HG03097 (cell line): ENCODE results near the gene P2RX2.
A peak's percentile ranks its signal among the peaks of the same experiment; 100 is the strongest.
"Not testable (repeated sequence)": the region's sequence is repeated elsewhere in the genome, so short reads cannot be mapped to it uniquely, and the experiment has no call there.

Experiments used
- ATAC-seq: cut with Tn5 transposase; IDR thresholded peaks from one replicate; pipeline ENCODE4 v1.9.1; 2021; ENCODE audit not compliant: unreplicated experiment, low FRiP score

P2RX2 gene

GRCh38 chr12:132582582-132583410 is 35.8 kb upstream of the P2RX2 start:
- no peak for ATAC-seq

DNA sequence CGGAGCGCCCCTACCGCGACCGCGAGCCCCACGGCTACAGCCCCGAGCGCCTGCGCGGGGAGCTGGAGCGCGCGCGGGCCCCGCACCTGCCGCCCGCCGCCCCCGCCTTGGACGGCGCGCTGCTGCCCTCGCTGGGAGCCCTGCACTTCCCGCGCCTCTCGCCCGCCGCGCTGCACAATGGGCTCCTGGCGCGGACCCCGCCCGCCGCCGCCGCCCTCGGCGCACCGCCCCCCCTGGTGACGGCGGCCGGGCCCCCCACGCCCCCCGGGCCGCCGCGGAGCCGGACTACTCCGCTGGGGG is 35.2 kb upstream of the P2RX2 start:
- ATAC-seq, result no peak

DNA sequence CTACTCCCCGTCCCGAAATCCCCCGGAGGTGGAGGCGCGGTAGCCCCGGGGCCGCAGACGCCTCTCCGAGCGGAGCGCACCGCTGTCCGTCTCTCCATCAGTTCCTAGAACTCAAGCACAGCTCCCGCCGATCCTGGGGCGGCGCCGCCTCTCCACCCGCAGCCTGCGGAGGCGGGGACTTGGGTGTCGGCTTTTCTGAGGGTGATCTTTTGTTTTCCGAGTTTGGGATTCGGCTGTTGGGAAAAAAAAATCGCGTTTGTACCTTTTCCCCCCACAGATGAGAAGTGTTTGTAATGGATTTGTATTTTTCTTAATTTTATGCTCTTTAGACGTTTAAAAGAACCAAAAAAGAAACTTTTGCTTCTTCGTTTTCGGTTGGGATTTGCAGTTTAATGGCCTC is 34.8 kb upstream of the P2RX2 start:
- no peak for ATAC-seq

- no peak for ATAC-seq
Observed at GRCh38 chr12:132584429-132584828, 34.1 kb upstream of the P2RX2 start.

DNA sequence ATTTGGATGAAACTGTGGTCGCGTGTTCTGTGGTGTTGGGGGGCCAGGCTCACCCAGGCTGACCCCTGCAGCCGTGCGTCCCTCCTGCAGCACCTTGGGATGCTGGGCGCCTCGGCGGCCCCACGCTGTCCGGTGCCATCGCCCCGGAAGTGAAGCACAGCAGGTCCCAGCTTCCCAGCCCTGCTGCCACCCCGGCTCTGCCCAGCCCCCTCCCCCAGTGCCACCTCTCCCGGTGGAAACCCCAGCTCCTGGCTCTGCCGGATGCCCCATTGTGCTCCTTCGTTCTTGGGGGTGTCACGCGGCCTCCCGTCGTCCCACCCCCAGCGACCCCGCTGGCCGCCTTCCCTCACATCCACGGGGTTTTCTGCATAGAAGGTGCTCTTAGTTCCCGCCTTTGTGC is 33.4 kb upstream of the P2RX2 start:
- no peak for ATAC-seq

GRCh38 chr12:132586929-132587328 is 31.6 kb upstream of the P2RX2 start:
- no peak for ATAC-seq

DNA sequence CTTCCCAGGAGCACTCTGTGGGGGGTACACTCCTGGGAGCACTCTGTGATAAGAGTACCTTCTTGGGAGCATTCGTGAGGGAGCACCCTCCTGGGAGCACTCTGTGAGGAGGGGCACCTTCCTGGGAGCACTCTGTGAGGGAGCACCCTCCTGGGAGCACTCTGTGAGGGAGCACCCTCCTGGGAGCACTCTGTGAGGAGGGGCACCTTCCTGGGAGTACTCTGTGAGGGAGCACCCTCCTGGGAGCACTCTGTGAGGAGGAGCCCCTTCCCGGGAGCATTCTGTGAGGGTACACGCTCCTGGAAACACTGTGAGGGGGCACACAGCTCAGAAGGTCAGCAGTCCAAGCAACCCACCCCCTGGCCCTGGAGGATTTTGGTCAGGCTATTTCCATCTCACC is 30.8 kb upstream of the P2RX2 start:
- no peak for ATAC-seq

- ATAC-seq, result no peak
Observed at GRCh38 chr12:132588319-132588718, 30.3 kb upstream of the P2RX2 start.

- ATAC-seq, result no peak
Observed at GRCh38 chr12:132588821-132589669, 29.5 kb upstream of the P2RX2 start.

GRCh38 chr12:132591107-132591935 is 27.3 kb upstream of the P2RX2 start:
- no peak for ATAC-seq

DNA sequence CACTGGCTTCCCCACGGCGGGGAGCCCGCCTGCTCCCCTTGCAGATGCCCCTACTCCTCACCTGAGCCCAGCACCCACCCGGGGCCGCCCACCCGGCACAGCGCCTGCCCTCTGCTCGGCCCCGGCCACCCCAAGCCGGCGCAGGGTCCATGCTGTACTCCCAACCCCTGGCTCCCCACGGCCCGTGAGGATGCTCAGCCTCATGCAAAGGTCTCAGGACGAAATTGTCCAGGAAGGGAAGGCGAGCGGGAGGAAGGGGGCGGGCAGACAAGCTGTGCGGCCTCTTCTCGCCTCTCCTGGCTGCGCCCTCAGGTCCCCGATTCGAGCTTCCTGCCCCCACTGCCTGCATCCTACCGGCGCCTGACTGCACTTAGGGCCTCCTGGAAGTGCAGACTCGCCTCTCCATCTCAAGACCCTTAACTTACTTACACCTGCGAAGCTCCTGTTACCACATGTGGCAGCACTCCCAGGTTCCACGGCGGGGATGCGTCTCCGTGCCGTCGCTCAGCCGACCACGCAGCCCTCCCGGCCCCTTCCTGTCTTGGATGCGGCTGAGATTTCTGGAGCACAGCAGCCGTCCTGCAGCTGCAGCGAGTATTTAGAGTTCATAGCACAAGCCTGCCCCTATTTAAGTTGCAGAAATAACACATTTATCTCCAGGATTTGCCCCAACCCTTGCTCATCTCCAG is 26.1 kb upstream of the P2RX2 start:
- no peak for ATAC-seq

DNA sequence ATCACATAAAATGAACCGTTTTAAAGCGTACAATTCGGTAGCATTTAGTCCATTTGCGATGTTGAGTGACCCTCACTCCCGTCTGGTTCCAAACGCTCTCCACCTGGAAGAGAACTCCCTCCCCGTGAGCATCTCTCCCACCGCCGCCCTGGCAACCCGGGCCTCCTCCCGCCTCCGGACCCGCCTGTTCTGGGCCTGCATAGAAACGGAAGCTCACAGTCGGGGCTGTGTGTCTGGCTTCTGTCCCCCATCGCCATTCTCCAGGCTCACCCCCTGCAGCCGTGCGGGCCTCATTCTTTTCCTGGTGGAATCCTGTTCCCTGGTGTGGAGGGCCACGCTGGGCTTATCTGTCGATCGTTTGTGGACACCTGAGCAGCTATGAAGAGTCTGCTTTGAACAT is 25.5 kb upstream of the P2RX2 start:
- ATAC-seq, result no peak

GRCh38 chr12:132593521-132593920 is 25.1 kb upstream of the P2RX2 start:
- ATAC-seq, result no peak

DNA sequence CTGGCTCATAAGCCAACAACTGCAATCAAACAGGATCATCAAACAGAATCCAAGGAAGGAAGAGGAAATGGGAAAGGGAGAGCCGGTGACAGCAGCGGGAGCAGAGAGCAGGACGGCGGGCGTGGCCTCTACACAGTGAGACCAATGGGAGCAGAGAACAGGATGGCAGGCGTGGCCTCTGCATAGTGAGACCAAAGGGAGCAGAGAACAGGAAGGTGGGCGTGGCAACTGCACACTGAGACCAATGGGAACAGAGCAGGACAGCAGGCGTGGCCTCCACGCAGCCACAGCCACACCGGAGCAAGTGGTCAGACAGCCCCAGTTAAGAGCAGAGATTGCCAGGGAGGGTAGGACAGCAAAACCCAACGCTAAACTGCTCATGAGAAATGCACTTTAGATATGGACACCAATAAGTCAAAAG is 24.6 kb upstream of the P2RX2 start:
- ATAC-seq, result peak; percentile 58

GRCh38 chr12:132595183-132595582 is 23.4 kb upstream of the P2RX2 start:
- ATAC-seq, result no peak

DNA sequence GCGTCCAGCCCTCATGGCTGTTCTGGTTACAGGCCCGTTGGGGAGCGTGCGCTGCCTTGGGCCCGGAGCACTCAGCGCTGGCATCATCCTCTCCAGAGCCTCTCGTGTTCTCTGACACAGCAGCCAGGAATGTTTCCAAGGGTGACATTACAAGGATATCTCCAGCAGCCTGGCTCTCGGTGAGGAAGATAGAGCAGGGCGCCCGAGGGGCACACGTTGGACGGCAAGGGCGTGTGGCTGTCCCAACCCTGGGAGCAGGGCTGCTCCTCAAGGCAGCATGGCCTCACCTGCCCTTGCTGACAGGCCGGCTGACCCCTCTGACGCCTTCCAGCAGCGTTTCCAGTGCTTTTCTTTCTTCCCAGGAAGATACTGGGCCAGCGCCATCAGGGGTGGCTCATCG is 22.6 kb upstream of the P2RX2 start:
- no peak for ATAC-seq

- ATAC-seq, result no peak
Observed at GRCh38 chr12:132597333-132598316, 21.0 kb upstream of the P2RX2 start.

DNA sequence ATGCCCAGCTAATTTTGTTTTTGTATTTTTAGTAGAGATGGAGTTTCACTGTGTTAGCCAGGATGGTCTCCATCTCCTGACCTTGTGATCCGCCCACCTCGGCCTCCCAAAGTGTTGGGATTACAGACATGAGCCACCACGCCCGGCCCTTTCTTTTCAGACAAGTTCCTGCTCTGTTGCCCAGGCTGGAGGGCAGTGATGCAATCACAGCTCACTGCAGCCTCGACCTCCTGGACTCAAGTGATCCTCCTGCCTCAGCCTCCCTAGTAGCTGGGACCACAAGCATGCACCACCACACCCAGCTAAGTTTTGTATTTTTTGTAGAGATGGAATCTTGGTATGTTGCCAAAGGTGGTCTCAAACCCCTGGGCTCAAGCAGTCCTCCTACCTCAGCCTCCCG is 19.1 kb upstream of the P2RX2 start:
- ATAC-seq, result not testable (repeated sequence)
